NCI-H2029 (cell line): ENCODE results near the gene NAV2.
"Not testable (repeated sequence)": the region's sequence is repeated elsewhere in the genome, so short reads cannot be mapped to it uniquely, and the experiment has no call there.

Experiments
- DNase-seq: peaks from one replicate; lab custom pipeline; 2025; lab: John Stamatoyannopoulos, UW

Gene NAV2

GRCh38 chr11:19903620-19904069 is 191.0 kb downstream of the NAV2 start:
- peak; percentile 62 for DNase-seq

GRCh38 chr11:19905280-19905853 is 192.7 kb downstream of the NAV2 start:
- peak; percentile 49 for DNase-seq

- no peak for DNase-seq
Observed at GRCh38 chr11:19906126-19906525, 193.5 kb downstream of the NAV2 start.

DNA sequence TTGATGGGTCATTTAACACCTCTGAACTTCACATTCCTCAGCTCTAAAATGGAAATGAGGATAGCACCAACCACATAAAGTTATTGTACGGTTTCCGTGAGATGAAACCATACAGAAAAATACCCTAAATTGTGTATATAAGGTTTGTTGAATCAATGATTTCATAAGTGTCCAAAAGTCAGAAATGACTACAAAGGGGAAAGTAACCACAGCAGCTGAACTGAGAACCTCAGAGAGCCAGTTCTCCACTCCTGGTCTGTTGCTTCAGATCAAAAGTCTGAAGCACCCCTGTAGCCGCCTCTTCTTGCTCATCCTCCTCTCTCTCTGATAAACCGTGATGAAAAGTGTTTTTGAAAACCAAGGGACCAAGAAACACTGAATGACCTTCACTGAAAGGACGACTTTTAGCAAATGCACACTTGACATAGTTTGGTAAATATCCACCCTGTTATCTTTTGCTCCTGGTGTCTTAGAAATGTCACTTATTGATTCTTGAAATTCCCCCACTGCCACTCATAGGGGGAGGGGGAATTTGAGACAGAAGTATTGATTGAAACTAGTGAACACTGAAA is 194.5 kb downstream of the NAV2 start:
- no peak for DNase-seq

- DNase-seq: no peak
Observed at GRCh38 chr11:19907839-19908238, 195.2 kb downstream of the NAV2 start.

- peak; percentile 21 for DNase-seq
Observed at GRCh38 chr11:19910931-19911330, 198.3 kb downstream of the NAV2 start.

GRCh38 chr11:19912115-19912957 is 199.7 kb downstream of the NAV2 start:
- no peak for DNase-seq

DNA sequence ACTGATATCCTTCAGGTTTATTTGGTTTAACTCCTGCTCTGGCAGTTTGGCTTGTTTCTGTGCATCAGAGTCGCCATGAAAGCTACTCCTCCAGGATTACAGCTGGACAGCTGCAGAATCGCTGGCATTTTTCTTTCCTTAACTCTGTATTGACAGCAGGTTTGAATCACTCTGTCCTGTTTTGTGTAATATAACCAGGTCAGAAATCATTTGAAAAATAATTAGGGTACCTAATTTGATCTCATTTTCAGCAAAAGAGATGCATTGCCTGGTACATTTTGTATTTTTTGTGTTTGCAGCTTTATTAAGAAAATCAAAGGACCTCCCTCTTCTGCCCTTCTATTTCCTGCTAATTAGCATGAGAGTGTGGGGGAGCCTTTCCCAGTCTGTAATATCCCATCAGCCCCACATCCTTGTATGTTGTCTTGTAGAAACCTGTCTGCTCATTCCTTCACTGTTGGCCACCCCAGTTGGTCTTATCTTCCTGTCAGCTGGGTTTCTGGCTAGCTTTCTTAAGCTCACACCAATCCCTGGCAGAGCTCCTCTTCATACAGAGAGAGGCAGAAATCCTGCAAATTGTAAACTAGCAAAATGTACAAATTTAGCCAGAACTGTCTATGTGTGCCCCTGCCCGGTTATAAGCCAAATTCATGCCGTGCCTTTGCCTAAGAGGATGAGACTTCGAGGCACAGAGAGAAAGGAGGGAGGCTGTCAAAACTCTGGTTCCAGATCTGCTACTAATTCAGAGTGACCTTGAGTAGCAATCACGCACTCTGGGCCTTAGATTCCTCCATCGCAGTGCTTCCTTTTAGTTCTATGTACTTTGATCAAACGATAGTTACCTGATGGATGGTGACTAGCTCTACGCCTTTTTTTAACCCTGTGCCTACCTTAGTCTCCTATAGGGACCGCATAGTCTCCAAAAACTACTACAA is 200.6 kb downstream of the NAV2 start:
- no peak for DNase-seq

DNA sequence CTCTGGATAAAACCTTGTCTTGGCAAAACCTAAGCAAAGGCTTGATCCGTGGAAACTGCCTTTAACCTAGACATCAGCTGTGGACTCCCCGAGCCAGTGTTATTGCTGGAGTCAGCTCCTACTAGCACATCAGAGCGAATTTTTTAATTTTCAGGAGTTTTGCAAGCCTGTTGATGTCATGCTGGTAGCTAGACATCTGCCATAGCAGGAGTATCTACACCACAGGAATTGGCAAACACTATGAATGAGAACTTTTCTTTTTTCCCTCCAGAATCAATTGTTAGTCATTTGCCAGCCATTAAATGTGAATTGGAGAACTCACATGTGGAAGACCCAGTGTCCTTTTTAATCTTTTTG is 201.2 kb downstream of the NAV2 start:
- no peak for DNase-seq

DNA sequence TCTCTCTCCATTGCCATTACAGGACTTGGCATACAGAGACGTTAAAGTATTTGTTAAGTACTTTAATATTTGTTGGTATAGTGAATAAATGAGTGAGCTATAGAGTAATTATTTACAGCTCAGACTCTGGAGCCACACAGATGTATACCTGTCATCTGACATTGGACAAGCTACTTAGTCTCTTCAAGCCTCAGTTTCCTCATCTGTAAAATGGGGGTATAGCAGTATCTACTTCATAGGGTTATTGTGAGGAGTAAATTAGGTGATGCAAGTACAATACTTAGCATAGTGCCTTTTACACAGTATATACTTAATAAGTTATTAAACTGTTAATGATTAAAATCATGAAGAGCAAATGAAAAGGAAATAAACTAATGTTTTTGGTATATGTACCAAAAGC is 203.2 kb downstream of the NAV2 start:
- no peak for DNase-seq

GRCh38 chr11:19917069-19917468 is 204.4 kb downstream of the NAV2 start:
- DNase-seq: no peak

DNA sequence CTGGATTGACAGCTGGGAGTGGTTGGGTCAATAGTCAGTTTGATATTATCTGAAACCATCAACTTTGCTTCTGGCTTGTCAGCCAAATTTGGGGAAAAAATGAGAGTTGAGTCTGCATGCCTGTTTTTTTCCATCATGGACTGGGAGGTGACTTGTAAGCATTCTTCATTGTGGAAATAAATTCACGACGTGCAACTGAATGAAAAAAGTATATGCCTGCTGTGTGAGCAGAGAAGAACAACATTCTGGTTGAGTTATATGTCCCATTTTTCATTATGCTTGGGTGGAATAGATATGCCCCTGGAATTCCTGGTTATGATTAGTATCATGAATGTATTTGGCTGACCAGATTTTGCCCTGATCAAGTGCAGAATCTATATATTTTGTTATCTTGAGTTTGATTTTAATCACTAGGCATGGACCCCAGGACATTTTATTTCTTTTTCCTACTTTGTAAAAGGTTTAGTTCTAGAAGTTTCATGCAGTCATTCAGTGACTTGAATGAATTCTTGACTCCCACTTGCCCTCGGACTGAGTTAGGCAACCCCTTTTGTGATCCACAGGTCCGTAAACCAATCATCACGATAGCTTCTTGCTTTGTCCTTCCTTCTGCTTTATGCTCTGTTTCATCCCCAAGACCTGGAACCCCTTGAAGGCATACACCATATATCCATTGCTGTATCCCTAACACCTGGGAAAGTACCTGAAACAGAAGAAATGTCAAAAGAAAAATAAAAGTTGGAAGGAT is 205.8 kb downstream of the NAV2 start:
- no peak for DNase-seq

GRCh38 chr11:19919050-19919561 is 206.5 kb downstream of the NAV2 start:
- DNase-seq: peak; percentile 95

- DNase-seq: no peak
Observed at GRCh38 chr11:19920982-19921381, 208.3 kb downstream of the NAV2 start.

- DNase-seq: no peak
Observed at GRCh38 chr11:19921976-19922688, 209.5 kb downstream of the NAV2 start.

- DNase-seq: no peak
Observed at GRCh38 chr11:19922689-19923035, 210.0 kb downstream of the NAV2 start.

DNA sequence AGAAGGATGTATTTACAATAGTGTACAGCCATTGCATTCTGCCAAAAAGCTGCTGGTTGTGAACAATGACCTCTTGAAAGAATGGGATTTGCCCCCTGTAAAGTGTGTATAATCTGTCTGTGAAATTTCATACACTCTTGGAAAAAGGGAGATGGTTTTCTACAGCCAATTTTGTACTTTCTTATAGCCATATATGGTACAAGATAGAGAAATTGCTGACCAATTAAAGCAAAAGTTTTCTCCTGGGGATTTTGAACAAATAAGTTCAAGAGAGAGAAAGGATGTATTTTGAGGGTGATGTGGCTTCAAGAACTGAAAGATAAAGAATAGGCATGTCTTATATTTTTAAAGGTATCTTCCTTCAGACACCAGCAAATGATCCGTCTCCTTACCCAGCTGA is 211.0 kb downstream of the NAV2 start:
- DNase-seq: no peak

DNA sequence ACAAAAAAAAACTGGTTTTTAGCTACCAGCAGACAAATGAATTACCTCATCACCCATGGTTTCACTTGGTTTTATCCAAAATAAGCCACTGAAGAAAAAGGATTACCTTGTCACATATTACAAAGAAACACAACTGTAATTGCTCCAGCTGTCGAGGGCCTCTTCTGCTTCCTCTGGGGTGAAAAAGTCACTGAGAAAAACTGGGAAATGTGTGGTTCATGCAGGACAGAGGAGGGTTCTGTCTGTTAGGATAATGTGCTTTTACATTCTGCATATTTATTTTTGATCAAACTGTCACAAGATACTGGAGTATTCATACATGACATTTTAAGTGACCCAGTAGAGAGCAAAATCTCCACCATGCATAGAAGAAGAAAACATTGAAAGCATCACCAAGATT is 211.7 kb downstream of the NAV2 start:
- no peak for DNase-seq

- DNase-seq: no peak
Observed at GRCh38 chr11:19924716-19925115, 212.1 kb downstream of the NAV2 start.

GRCh38 chr11:19927403-19927802 is 214.8 kb downstream of the NAV2 start:
- not testable (repeated sequence) for DNase-seq

DNA sequence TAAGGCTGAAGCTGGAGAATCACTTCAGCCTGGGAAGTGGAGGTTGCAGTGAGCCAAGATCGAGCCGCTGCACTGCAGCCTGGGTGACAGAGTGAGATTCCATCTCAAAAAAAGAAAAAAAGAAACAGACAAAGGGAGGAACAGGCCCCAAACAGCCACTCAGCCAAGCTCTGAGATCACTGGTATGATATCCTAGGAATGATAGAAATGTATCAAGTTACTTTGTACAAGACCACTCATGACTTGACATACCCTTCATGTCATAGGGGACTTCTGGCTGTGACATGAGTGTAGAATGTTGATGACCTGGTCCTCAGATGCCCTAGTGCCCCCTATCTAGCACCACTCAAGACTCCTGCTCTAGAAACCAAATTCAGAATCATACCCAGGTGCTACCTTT is 216.5 kb downstream of the NAV2 start:
- DNase-seq: no peak
